GM19043 (cell line): ENCODE data around the gene CFAP99.

Source experiments
- ATAC-seq: cut with Tn5 transposase; IDR thresholded peaks from one replicate; pipeline ENCODE4 v1.9.1; 2021; ENCODE audit warnings: low read depth; ENCODE audit not compliant: unreplicated experiment

Gene CFAP99

DNA sequence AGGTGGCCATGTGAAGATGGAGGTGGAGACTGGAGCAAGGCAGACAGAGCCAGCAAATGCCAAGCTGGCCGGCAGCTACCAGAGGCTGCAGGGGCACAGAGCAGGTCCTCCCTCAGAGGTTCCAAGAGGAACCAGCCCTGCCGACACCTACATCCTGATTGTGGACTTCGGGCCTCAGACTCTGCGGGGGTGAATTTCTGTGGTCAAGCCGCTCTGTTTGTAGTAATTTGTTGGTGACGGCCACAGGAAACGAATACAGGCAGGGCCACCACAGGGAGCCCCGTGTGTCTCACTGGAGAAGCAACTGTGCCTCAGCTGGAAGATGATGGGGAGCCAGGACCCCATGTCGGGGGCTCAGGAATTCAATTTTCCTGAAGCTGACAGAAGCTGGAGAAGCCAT is 28.6 kb upstream of the CFAP99 start:
- ATAC-seq: no peak

DNA sequence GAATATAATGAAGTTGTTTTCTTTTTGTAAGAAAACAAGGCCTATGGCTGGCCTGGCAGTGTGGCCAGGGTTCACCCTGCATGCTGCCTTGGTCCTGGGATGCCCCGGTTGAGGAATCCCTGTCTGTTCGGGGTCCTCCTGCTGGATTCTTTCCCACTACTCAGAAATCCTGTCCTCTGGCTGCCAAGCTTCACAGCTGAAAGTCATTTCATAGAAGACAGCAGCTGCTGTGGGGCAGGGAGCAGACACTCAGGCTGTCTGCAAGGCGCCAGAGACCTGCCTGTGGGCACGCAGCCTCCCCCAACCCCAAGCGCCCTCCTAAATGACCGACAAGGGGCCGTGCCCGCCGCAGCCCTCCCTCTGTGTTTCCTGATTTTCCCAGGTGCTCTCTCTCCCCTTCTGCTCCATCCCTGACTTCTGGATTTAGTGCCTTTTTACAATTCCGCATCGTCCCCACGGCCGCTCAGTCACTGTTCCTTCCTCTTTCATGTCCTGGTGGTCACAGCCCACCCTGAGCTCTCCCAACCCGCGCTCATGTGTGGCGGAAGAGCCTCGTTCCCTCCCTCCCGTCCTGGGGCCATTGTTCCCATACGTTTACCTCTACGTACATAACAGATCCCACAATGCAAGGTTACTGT is 27.9 kb upstream of the CFAP99 start:
- no peak for ATAC-seq

DNA sequence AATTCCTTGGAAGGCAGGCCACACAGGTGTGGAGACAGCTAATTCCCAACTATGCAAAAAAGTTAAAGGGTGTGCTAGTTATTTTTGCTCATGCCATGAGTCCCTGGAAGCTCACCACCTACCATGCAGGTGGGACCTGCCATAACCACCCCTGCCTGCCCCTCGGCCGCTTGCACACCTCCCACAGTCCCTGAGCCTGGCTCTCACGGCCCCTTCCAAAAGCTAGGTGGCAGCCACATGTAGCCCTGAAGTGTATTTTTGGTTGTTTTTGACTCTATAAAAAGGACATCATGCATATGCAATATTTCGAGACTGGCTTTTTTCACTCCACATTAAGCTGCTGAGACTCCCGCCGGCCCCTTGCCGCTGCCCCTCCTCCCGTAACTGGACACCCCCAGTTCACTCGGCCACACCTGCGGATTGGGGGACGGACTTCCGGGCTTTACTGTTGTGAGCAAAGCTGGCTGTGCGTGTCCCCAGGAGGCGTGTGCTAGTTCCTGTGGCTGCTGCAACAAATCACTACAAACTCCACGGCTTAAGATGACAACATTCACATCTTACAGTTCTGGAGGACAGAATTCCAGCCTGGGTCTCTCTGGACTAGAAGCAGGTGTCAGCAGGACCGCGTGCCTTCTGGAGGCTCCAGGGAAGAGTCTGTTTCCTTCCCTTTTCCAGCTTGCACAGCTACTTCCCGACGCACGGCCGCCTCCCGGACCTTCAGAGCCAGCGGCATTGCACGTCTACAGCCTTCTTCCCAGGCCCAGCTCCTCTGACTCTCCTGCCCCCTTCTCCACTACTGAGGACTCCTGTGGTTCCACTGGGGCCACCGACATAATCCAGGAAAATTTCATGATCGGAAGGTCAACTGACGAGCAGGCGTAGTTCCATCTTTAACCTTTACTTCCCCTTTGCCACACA is 25.1 kb upstream of the CFAP99 start:
- ATAC-seq: no peak

DNA sequence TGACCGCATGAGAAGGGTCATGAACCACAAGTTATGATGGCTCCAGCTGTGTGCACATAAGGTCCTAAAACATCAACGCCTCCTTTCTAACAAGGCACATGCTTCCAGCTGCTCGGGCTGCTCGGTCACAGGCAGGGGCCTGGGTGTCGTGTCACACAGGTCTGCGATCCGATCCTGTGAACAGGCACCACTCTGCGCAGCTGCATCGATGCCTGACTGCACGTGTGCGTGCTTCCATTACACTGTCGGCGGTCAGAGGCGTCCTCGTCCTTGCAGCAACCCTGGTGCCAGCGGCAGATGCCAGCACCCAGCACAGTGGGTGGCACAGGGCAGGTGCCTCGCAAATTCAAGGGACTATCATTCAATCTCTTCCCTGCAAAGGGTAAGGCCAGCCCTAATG is 24.2 kb upstream of the CFAP99 start:
- ATAC-seq: no peak

DNA sequence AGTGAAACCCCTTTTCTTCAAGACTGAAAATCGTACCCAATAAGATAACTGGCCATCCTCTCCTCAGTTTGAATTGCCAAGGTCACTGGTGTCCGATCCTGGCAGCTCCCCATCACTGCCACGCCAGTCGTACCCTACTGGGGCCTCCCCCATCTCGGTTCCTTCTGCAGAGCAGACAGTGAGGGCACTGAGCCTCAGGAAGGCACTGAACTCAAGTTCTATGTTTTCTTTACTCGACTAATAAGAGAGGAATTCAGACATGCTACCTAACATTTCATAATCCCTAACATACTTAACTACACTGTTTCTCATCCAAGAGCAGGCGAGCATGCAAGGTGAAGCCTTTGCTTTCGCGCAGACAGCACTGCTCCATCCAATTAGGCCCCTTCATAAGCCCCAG is 23.7 kb upstream of the CFAP99 start:
- no peak for ATAC-seq

DNA sequence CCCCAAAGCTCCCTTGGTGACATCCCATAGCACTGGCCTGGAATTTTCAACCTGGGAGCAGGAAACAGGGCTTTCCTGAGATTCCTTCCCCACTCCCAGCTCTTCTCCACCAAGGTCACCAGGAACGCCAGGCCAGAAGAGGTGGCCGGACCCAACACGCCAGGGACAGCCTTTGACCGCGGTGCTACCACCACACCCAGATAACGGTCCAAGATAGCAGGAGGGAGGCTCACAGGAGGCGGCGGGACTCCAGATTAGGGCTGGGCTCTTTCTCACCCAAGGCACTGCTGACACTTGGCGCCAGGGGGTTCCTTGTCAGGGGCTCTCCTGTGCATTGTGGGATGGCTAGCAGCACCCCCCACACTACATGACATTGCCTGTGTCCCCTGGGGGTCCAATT is 23.2 kb upstream of the CFAP99 start:
- no peak for ATAC-seq

DNA sequence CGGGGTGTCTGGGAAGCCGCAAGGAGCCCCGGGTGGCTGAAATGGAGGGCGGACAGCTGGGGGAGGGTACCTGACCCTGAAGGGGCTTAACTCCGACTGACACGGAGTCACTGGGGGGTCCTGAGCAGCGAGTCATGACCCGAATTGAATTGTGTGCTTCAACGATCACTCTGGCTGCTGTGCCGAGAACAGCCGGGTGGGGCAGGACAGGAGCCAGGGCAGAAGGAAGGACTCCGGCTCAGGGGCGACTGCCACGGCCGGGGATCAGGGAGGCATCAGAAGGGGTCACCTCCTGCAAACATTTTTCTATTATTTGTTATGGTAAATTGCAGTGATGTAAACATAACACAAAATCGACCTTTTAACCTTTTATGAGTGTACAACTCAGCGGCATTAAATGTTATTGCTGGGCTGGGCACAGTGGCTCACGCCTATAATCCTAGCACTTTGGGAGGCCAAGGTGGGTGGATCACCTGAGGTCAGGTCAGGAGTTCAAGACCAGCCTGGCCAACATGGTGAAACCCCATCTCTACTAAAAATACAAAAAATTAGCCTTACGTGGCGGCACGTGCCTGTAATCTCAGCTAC is 21.9 kb upstream of the CFAP99 start:
- no peak for ATAC-seq

DNA sequence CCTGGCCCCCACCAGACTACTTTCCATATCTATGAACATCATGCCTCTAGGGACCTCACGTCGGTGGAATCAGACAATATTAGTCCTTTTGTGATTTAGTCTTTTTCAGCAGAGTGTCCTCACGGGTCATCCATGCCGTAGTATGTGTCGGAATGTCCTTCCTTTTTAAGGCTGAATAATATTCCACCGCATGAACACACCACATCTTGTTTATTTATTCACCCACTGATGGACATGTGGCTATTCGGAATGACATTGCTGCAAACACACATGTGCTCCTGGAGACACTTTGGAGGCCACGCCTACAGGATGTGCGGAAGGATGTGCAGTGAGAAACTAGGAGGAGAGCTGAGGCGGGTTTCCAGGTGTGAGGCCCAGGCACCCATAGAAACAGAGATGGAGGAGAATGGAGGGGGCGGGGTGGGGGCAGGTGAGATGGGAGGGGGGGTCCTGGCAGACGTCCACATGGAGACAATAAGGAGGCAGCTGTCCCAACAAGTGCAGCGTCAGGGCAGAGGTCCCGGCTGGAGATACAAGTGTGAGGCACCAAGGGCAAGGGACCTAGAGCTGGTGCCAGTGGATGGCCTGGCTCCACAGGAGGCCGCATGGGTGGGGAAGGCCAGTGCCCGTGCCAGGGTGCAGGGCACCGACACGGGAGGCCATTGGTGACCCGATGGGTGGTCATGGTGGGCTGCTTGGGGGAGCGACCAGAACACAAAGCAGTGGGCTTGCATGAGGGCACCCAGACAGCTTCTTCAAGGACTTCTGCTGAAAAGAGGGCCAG is 21.0 kb upstream of the CFAP99 start:
- ATAC-seq: no peak

DNA sequence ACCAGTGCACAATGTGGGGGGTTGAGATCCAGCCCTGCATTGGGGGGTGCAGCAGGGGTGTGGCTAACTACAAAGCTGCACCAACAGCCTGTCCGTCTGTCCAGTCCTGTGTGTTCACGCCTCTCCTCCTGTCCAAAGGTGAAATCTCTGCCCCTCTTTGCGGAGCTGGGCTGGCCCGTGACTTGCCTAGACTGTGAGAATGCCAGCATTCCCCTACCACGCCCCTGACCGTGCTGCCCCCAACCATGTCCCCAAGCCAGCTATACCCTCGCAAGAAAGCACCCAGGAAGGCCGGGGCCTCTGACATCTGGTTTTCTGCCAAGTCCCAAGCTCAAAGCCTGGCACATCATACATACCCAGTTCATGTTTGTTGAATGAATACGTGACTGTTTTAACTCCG is 19.5 kb upstream of the CFAP99 start:
- ATAC-seq: no peak

DNA sequence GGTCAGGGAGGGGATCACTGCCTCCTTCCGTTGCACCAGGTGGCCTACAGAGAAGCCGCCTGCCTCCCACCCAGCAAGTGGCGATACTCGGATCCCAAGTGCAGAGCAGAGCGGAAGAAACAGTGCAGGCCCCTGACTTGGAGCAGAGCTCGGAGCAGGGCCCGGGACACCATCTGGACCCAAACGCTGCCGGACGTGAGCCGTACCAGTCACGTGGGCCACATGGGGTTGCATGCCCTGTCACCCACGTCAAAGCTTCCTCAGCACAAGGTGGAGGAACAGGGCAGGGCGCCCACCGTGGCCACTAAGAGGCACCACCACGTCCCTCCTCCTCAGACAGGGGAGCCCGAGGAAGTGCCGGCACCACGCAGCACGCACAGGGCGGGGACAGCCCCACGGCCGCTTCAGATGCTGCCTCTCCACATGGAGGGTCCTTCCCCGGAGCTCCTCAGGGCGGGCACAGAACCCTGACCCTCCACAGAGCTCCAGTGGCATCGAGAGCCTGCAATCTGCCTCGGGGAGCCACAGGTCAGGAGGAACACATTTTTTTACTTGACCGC is 19.0 kb upstream of the CFAP99 start:
- no peak for ATAC-seq

DNA sequence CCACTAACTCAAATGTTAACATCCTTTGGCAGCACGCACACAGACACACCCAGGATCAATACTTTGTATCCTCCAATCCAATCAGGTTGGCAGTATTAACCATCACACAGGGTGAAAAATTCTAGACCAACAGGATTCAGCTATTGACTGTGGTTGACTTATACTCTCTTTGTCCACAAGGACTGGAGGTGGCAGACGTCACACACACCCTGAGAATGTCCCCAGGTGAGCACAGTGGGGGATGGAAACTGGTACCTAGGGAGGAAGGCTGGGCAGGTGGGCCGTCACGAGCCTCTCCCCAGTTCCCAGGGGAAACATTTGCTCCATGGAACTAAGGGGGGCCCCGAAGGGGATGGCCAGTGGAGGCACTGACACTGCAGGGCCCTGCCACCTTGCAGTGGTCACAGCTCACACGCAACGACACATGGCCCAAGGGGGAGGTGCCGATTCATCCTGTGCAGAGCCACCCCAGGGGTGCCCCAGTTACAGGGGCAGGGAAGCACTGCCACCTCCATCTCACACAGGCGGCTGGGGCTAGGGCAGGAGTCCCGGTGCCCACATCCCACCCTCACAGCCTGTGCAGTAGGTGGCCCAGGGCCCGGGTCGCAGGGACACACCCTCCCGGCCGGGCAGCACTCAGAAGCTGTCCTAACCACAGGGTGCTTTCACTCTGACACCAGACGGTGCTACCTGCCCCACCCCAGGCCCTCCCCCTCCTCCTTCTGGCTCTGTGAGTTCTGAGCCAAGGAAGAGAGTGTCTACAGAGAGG is 17.7 kb upstream of the CFAP99 start:
- ATAC-seq: no peak

DNA sequence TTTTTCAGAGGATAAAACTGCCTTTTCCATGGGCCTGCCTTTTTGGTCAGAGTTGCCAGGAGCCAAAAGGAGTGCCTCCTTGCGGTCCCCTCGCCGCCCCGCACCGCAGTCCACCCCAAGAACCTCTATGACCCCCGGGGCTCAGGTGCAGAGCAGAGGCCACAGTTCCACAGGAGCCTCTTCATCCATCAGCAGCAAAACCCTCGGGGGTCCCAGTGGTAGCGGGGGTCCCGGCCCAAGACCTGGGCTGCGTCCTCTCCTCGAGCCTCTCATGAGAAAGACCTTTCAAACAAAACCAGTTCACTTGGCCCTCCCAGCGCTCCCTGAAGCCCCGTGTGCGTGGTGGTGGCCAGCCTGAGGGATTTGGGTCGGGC is 17.2 kb upstream of the CFAP99 start:
- ATAC-seq: no peak

DNA sequence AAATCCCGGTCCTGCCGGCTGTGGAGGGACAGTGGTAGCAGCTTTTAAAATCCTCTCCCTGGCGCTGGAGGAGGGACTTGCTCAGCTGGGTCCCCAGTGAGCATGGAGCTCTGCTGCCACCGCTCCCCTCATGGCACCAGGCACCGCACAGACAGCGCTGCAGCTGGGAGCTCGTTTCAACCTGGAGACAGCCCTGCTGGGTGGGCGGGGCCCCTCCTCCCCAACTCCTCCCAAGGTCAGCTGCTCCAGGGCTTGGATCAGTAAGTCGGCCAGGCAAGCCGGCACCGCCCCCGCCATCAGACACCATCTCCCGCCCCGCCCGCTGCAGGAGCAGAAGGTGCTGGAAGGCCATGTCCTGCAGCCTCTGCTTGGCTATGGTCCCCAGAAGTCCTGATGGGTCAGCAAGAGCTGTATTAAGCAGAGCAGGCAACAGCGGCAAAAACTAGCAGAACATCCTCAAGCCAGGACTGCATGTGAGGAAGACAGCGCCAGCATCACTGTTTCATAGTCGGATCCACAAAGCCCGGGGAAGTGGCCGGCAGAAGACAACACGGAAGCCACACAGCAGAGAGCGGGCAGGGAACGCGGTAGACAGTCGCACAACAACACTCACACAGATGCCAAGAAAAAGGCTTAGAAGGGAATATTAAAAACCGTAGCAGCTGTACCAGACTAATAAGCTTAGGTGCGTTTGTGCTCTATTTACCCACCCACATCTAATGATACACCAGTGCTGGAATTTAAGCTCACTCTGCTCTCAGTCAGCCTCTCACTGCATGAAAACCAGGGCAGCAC is 16.5 kb upstream of the CFAP99 start:
- no peak for ATAC-seq

DNA sequence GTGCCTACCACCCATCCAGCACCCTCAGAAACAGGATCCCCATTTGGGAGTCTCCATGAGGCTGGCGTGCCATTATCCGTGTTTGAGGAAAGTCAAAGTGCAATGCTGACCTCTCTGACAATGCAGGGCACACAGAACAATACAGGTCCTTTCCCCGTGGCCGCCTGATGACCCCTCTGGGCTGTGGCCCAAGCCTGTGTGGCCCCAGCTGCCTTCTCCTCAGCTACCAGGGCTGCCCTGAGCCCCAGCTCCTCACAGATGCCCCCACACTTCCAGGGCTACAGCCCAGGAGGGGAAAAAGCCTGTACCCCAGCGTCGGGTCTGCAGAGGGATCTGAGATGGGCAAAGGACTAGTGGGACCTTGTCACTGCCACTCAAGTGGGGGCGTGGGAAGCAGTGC is 15.8 kb upstream of the CFAP99 start:
- no peak for ATAC-seq

DNA sequence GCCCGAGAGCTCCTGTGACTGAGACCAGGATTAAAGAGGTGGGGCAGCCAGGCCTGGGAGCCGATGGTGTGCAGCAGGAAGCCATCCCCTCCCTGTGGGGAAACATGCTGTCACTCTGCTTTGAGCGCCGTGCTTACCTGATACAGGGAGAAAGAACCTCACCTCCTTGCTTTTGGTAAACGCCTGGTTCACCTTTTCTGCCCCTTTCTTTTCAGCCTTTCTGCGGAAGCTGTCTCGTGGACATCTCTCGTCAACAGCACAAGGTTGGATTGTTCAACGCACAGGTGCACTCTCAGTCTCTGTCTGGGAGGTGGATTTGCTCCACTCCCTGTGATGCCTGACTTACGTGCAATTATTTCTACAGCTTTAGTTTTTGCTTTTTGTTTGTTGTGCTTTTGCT is 12.3 kb upstream of the CFAP99 start:
- no peak for ATAC-seq

DNA sequence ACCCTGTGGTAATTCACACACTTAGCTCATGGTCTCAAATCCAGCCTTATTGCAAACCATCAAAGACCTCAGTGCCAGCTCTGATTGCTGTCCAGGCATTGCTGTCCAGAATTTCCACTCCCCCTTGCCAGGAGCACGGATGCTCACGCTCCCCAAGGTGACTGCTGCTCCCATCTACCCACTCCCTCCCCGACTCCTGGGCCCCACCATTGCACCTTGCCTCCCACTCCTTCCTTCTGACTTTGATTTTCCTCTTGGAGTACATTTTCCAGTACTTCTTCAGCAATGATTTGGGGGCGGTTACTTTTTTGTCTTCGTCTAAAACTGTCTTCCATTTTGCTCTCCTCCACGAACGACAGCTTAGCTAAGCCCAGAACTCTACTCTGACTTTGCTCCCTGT is 11.8 kb upstream of the CFAP99 start:
- ATAC-seq: no peak

DNA sequence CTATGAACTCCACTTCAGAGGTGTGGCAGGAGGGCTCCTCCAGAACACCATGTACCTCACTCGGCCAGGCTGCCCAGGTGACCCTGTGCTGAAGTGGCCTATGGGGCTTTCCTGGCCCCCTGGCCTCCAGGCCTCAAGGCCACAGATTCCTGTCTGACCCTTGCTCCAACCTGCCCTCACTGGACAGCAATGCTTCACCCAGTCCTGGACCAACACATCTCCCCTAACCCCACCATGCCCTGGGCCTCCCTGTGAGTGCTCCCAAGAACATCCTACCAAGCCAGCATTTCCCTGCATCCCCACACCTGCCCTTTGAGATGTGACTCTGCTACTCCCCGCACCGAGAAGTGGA is 10.8 kb upstream of the CFAP99 start:
- ATAC-seq: no peak

DNA sequence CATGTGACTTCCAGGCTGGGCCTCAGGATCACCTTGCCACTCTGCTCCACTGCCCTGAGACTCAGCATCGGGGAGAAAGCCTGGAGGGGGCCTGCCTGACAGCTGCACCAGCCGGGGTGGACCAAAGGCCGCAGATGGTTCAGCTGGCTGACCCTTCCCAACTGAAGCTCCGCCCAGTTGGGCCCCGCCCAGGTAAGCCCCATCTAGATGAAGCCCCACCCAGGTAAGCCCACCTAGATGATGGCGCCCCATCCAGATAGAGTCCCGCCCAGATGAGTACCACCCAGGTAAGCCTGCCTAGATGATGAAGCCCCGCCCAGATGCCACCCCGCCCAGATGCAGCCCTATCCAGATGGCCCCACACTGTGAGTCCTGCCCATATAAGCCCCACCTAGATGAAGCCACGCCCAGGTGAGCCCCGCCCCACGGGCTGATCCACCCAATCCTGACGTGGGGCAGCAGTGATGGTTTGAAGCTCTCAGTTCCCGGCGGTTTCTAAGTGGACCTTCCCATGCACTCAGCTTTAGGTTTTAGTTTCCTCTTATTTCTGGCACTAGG is 10.3 kb upstream of the CFAP99 start:
- no peak for ATAC-seq

DNA sequence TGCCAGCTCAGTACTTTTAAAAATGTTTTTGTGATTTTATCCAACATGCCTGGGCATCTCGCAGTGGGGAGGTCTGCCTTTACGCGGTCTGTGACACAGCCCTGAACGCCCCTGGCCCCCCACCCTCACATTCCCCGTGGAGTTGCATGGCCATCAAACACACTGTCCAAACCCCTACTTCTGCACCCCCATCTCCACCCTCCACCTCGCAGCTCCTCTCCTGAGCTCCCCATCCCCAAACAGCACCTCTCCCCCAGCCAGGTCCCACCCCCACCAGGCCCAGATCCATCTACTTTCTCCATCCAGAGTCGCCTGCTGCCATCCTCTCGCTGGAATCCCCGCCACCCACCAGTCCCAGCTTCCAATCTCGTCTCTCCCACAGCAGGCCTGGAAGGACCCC is 9.8 kb upstream of the CFAP99 start:
- ATAC-seq: no peak
